Left lung (tissue), 10 donors: ENCODE measurements around the gene MIEF2. TPM values are rescaled to one million over a fixed set of nuclear protein-coding genes. Genes with fewer than 3 reads are reported as not detected.
A peak's percentile ranks its signal among the peaks of the same experiment; 100 is the strongest.

Source experiments
- ATAC-seq: fragments of 200-7000 bp; cut with Tn5 transposase; one replicate; pipeline ENCODE4 v1.9.1; 2020; ENCODE audit warnings: moderate library complexity
- DNase-seq, 4 donors: peaks; one replicate each; pipeline ENCODE4 v3.0.0-alpha.2; 2013 to 2020
- H3K27ac ChIP-seq, 2 donors: fragments of 200-600 bp; sonication (generic) in 1 of 2; one replicate each; pipeline versions ENCODE4 v1.5.0 to v1.8.0; 2020 to 2021
- H3K27me3 ChIP-seq, 2 donors: fragments of 200-600 bp; sonication (generic) in 1 of 2; one replicate each; pipeline versions ENCODE4 v1.5.0 to v1.8.0; 2020 to 2021
- H3K36me3 ChIP-seq, 2 donors: fragments of 200-600 bp; sonication (generic) in 1 of 2; one replicate each; pipeline versions ENCODE4 v1.5.0 to v1.8.0; 2020 to 2021
- H3K4me1 ChIP-seq, 2 donors: fragments of 200-600 bp; one replicate each; pipeline ENCODE4 v1.8.0; 2021
- H3K4me3 ChIP-seq, 2 donors: fragments of 200-600 bp; sonication (generic) in 1 of 2; one replicate each; pipeline versions ENCODE4 v1.5.0 to v1.8.0; 2020 to 2021; ENCODE audit warnings: mild to moderate bottlenecking in 1 of 2
- H3K9me3 ChIP-seq, 2 donors: fragments of 200-600 bp; sonication (generic) in 1 of 2; one replicate each; pipeline versions ENCODE4 v1.5.0 to v1.8.0; 2020 to 2021
- CTCF ChIP-seq, 2 donors: fragments of 200-600 bp; sonication (generic) in 1 of 2; IDR thresholded peaks; one replicate each; pipeline versions ENCODE4 v1.5.0 to v1.8.0; 2021; ENCODE audit warnings: antibody characterized with exemption in 2 of 2
- intact Hi-C, 2 donors: fragments of 100-400 bp; cut with DNase I; formaldehyde crosslinking; loops; one replicate each; pipeline versions ENCODE4 v1.11.2 to v1.14.2; 2022
- polyA plus RNA-seq, 6 donors: library from polyadenylated mRNA; unstranded; fragments of 120-200 nt; gene quantifications; one replicate each; pipeline ENCODE4 v1.2.1, GENCODE V29; 2013; ENCODE audit not compliant: insufficient read length in 6 of 6
- total RNA-seq, 2 donors: library from RNA; stranded (reverse); fragmentation: NEBNext Ultra II Directional; extraction: Animal tissue kit (Norgen Biotek cat#: 25700); gene quantifications; one replicate each; pipeline ENCODE4 v1.2.1, GENCODE V29; 2021
- donor health status: DM: no; HTN: yes; CAD: no.
- donor health status: DM: no; HTN: no; CAD: no.

Gene MIEF2
- total and polyA plus RNA-seq, 8 donors: 8.3 to 16.3 (median 11.1) TPM

- no peak for ATAC-seq
- H3K27ac ChIP-seq: no peak overlapping the region
- peak overlapping the region; percentile 56 to 59 for H3K4me3 ChIP-seq
- no peak for DNase-seq
- H3K4me1 ChIP-seq: peaks cover 7 to 22% of the 10 kb centered on the region in 2 donors
- no peaks in the 10 kb centered on the region for H3K36me3 ChIP-seq
- intact Hi-C loops: no loop called here
- TF ChIP-seq CTCF (IDR thresholded peaks at IDR 0.05): no peak
- no peaks in the 10 kb centered on the region for H3K9me3 ChIP-seq
- no peaks in the 10 kb centered on the region for H3K27me3 ChIP-seq
Measured at GRCh38 chr17:18226284-18226945, 34.0 kb upstream of the MIEF2 start.

GRCh38 chr17:18227635-18228034 lies 32.8 kb upstream of the MIEF2 start:
- Histone ChIP-seq H3K9me3 (no peaks in the 10 kb centered on the region), H3K4me3 (no peak overlapping the region), H3K4me1 (peaks cover 7 to 22% of the 10 kb centered on the region in 2 donors), H3K27me3 (no peaks in the 10 kb centered on the region), H3K36me3 (no peaks in the 10 kb centered on the region), H3K27ac (no peak overlapping the region)
- DNase-seq (no peak), ATAC-seq (no peak)
- intact Hi-C loops: no loop called here
- TF ChIP-seq CTCF (IDR thresholded peaks at IDR 0.05): no peak

- no peak for ATAC-seq
- no peaks in the 10 kb centered on the region for H3K27me3 ChIP-seq
- H3K36me3 ChIP-seq: peaks cover 0 to under 1% of the 10 kb centered on the region in 2 donors
- H3K4me3 ChIP-seq: no peak overlapping the region
- H3K27ac ChIP-seq: no peak overlapping the region
- intact Hi-C loops: no loop called here
- H3K4me1 ChIP-seq: peaks cover 7 to 22% of the 10 kb centered on the region in 2 donors
- no peak for DNase-seq
- TF ChIP-seq CTCF (IDR thresholded peaks at IDR 0.05): no peak
- no peaks in the 10 kb centered on the region for H3K9me3 ChIP-seq
Measured at GRCh38 chr17:18228176-18228682, 32.2 kb upstream of the MIEF2 start.

GRCh38 chr17:18229254-18229653 lies 31.2 kb upstream of the MIEF2 start:
- Histone ChIP-seq H3K36me3 (peaks cover 0 to 11% of the 10 kb centered on the region in 2 donors), H3K27me3 (no peaks in the 10 kb centered on the region), H3K4me1 (peaks cover 7 to 22% of the 10 kb centered on the region in 2 donors), H3K9me3 (no peaks in the 10 kb centered on the region), H3K4me3 (no peak overlapping the region), H3K27ac (no peak overlapping the region)
- ATAC-seq: no peak
- no peak for DNase-seq
- TF ChIP-seq CTCF (IDR thresholded peaks at IDR 0.05): no peak
- intact Hi-C loops: no loop called here

- Histone ChIP-seq H3K27ac (no peak overlapping the region), H3K36me3 (peaks cover 0 to 16% of the 10 kb centered on the region in 2 donors), H3K4me3 (no peak overlapping the region), H3K9me3 (no peaks in the 10 kb centered on the region), H3K27me3 (no peaks in the 10 kb centered on the region), H3K4me1 (peaks cover 7 to 18% of the 10 kb centered on the region in 2 donors)
- ATAC-seq (no peak), DNase-seq (no peak)
- intact Hi-C loops: no loop called here
- no peak for TF ChIP-seq CTCF (IDR thresholded peaks at IDR 0.05)
Measured at GRCh38 chr17:18229771-18230170, 30.7 kb upstream of the MIEF2 start.
